ENCODE measurements around the gene CRELD2. TPM values are rescaled to one million over a fixed set of nuclear protein-coding genes. Genes with fewer than 3 reads are reported as not detected.

The CRELD2 gene
- total and polyA plus RNA-seq, 2 of the 4 experiments (the other 2 are of a cell fraction), result 36.2 to 70.7 TPM

GRCh38 chr22:49900441-49901230 lies 17.8 kb upstream of the CRELD2 start:
- 91% methylated on average over 13 of the region's 30 CpGs; no CpG with 5 or more reads in 1 of the 2 experiments for WGBS, 2 experiments (ENCODE audit: extremely low coverage in 2 of 2, insufficient read length in 1 of 2)
- no peak overlapping the region for H3K9ac ChIP-seq (ENCODE audit: low read depth, low read length)
- no peak overlapping the region for H3K56ac ChIP-seq (ENCODE audit: extremely low read depth, insufficient read depth, low read length)
- H3K79me1 ChIP-seq (ENCODE audit: low read depth in 1 of 2, low read length in 2 of 2), result peaks cover 4 to 28% of the 10 kb centered on the region in 2 experiments; a peak in 2 of 4 replicates
- H2BK5ac ChIP-seq (ENCODE audit: low read depth, low read length, poor library complexity, severe bottlenecking), result no peak overlapping the region
- H3K18ac ChIP-seq (ENCODE audit: low read depth, low read length), result no peak overlapping the region
- no peak overlapping the region for H3K27ac ChIP-seq (ENCODE audit: insufficient read depth, low read length)
- ChIA-PET POLR2A (ENCODE audit: unreplicated experiment) (no interaction called here), CTCF (no interaction called here)
- DNase-seq (no peak), ATAC-seq (ENCODE audit: low read depth) (no peak)
- H3K4me2 ChIP-seq (ENCODE audit: low read depth, low read length), result no peak overlapping the region
- H2BK120ac ChIP-seq (ENCODE audit: low read depth, low read length), result no peak overlapping the region
- H3K4ac ChIP-seq (ENCODE audit: low read depth, low read length), result no peak overlapping the region
- H3K36me3 ChIP-seq (ENCODE audit: control insufficient read depth, insufficient read depth, low read length), result peaks cover 32% of the 10 kb centered on the region
- in situ Hi-C loops (cut with MboI; ENCODE audit: low sequenced_read_pairs) (loop anchor here (25.0 kb wide), 1 partner anchor 88 kb away; no protein-coding TSS in a partner anchor), dilution Hi-C loops (cut with HindIII; ENCODE audit: low sequenced_read_pairs, unreplicated experiment) (no loop called here), intact Hi-C loops (cut with micrococcal nuclease) (no loop called here)
- BruUV-seq (replicated peaks), result no TSS peak
- no peaks in the 10 kb centered on the region for H3K4me1 ChIP-seq (ENCODE audit: control insufficient read depth, insufficient read depth, low read length)
- H2BK20ac ChIP-seq (ENCODE audit: low read depth, low read length), result no peak overlapping the region
- no peak overlapping the region for H2AK5ac ChIP-seq (ENCODE audit: low read depth, low read length)
- H4K5ac ChIP-seq (ENCODE audit: low read depth, low read length), result no peak overlapping the region
- no peak overlapping the region for H2AFZ ChIP-seq (replicated peaks; ENCODE audit: low read length, poor library complexity)
- no peaks in the 10 kb centered on the region for H3K9me3 ChIP-seq (ENCODE audit: control insufficient read depth, insufficient read depth, low read length)
- TF ChIP-seq RCOR1 (IDR thresholded peaks at IDR 0.05; ENCODE audit: insufficient replicate concordance, low read length) (no peak), BHLHE40 (IDR thresholded peaks at IDR 0.05; ENCODE audit: low read depth, low read length) (no peak), NFE2L2 (IDR thresholded peaks at IDR 0.05; ENCODE audit: low read depth, low read length) (no peak), RAD21 (IDR thresholded peaks at IDR 0.05; ENCODE audit: low read length) (no peak), MXI1 (IDR thresholded peaks at IDR 0.05; ENCODE audit: borderline replicate concordance, low read depth, low read length) (no peak), SMC3 (IDR thresholded peaks at IDR 0.05; ENCODE audit: low read depth, low read length) (no peak), USF2 (IDR thresholded peaks at IDR 0.05; ENCODE audit: low read depth, low read length) (no peak), MAZ (IDR thresholded peaks at IDR 0.05; ENCODE audit: borderline replicate concordance, low read depth, low read length) (no peak), MAFK (IDR thresholded peaks at IDR 0.05; ENCODE audit: low read depth, low read length) (no peak), CEBPB (IDR thresholded peaks at IDR 0.05; ENCODE audit: low read depth, low read length) (no peak), FOS (IDR thresholded peaks at IDR 0.05; ENCODE audit: low read depth, low read length) (no peak), POLR2A (IDR thresholded peaks at IDR 0.05; ENCODE audit: low read depth, low read length) (no peak), CTCF (conservative IDR thresholded peaks at IDR 0.05; ENCODE audit: low read depth, low read length) (no peak)
- no peaks in the 10 kb centered on the region for H3K27me3 ChIP-seq (ENCODE audit: control insufficient read depth, insufficient read depth, low read length)
- no peak overlapping the region for H4K8ac ChIP-seq (ENCODE audit: low read depth in 2 of 2, low read length in 2 of 2)
- peak overlapping the region; percentile 50 for H2AK9ac ChIP-seq (replicated peaks; ENCODE audit: low read depth, low read length, poor library complexity)
- no peak overlapping the region for H4K91ac ChIP-seq (ENCODE audit: insufficient read depth, low read depth, low read length)
- no peak overlapping the region for H3K14ac ChIP-seq (replicated peaks; ENCODE audit: low read depth, low read length)
- no peak overlapping the region for H3K23ac ChIP-seq (ENCODE audit: low read depth, low read length)
- no peak overlapping the region for H3K4me3 ChIP-seq (ENCODE audit: insufficient read depth, low read depth, low read length)
- H2BK15ac ChIP-seq (ENCODE audit: low read depth, low read length), result no peak overlapping the region
- peaks cover 15% of the 10 kb centered on the region for H4K20me1 ChIP-seq (ENCODE audit: insufficient read depth, low read length)
- peaks cover 14% of the 10 kb centered on the region for H3K9me1 ChIP-seq (ENCODE audit: insufficient read depth, low read length)

All from IMR-90 (cell line).